WTC11 (cell line): ENCODE results near the gene CCDC152.

ENCODE experiments used
- CREB1 ChIP-seq: sonication (generic); formaldehyde crosslinking; IDR thresholded peaks from 2 replicates; pipeline ENCODE4 v1.8.0; 2023; ENCODE audit warnings: mild to moderate bottlenecking, missing genetic modification reagents
- CTCF ChIP-seq: fragments of 200-600 bp; IDR thresholded peaks from 2 replicates; pipeline ENCODE4 v1.8.0; 2022; ENCODE audit warnings: antibody characterized with exemption
- ETV6 ChIP-seq: sonication (generic); formaldehyde crosslinking; IDR thresholded peaks from 2 replicates; pipeline ENCODE4 v1.8.1; 2022; ENCODE audit warnings: mild to moderate bottlenecking, missing genetic modification reagents
- PRDM15 ChIP-seq: sonication (generic); formaldehyde crosslinking; IDR thresholded peaks from 2 replicates; pipeline ENCODE4 v1.8.0; 2022; ENCODE audit warnings: missing genetic modification reagents
- USF1 ChIP-seq: sonication (generic); formaldehyde crosslinking; IDR thresholded peaks from 2 replicates; pipeline ENCODE4 v1.8.0; 2022; ENCODE audit warnings: mild to moderate bottlenecking, missing genetic modification reagents
- ZBTB21 ChIP-seq: sonication (generic); formaldehyde crosslinking; IDR thresholded peaks from 2 replicates; pipeline ENCODE4 v1.8.1; 2023; ENCODE audit warnings: mild to moderate bottlenecking, missing genetic modification reagents, borderline replicate concordance
- ZNF281 ChIP-seq: sonication (generic); formaldehyde crosslinking; IDR thresholded peaks from 2 replicates; pipeline ENCODE4 v1.8.0; 2023; ENCODE audit warnings: mild to moderate bottlenecking, missing genetic modification reagents

GRCh38 chr5:42799241-42799608 lies 42.6 kb downstream of the CCDC152 start:
- no peak for TF ChIP-seq CTCF
- no peak for TF ChIP-seq ZBTB21
- no peak for TF ChIP-seq CREB1 (CRISPR knock-in tag)
- no peak for TF ChIP-seq ZNF281
- TF ChIP-seq ETV6 = no peak
- TF ChIP-seq PRDM15 = no peak
- TF ChIP-seq USF1 (CRISPR knock-in tag) = no peak
